NCI-H1092 (cell line): Measurements from ENCODE around the gene LPIN3.

ENCODE experiments used
- DNase-seq: peaks from one replicate; lab custom pipeline; 2025; lab: John Stamatoyannopoulos, UW

The LPIN3 gene

DNA sequence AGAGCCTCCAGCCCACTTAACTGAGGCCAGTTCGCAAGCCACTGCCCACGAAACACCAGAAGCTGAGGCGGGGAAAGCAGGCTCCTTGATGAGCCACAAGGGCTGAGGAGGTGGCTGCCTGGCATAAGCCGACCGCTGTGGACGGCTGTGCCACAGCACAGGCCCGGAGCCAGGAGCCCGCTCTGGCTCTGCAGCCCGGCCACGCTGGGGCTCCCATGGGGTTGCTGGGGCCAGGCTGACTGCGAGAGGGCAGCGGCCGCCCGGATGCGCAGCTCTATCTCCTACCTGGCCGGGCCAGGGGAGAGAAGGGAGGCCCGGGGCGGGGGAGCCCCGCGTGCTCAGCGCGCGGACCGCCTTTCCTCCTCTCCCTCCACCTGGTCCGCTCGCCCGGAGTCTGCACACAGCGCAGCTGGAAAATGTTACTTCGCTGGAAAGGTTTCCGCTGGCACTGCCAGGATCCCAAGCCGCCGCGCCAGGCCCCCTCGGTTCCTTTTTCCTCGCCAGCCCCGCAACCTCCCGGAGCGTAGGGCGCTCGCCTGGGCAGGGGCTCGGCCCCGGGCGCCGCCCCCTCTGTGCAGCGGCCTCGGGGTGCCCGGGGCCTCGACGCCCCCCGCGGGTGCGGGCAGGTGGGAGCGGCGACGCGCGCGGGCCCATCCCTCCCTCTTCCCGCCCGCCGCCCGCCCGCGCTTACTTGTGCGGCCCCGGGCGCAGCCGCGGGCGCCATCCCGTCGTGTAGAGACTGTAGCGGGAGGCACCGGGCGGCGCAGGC lies 25.3 kb downstream of the LPIN3 start:
- no peak for DNase-seq

DNA sequence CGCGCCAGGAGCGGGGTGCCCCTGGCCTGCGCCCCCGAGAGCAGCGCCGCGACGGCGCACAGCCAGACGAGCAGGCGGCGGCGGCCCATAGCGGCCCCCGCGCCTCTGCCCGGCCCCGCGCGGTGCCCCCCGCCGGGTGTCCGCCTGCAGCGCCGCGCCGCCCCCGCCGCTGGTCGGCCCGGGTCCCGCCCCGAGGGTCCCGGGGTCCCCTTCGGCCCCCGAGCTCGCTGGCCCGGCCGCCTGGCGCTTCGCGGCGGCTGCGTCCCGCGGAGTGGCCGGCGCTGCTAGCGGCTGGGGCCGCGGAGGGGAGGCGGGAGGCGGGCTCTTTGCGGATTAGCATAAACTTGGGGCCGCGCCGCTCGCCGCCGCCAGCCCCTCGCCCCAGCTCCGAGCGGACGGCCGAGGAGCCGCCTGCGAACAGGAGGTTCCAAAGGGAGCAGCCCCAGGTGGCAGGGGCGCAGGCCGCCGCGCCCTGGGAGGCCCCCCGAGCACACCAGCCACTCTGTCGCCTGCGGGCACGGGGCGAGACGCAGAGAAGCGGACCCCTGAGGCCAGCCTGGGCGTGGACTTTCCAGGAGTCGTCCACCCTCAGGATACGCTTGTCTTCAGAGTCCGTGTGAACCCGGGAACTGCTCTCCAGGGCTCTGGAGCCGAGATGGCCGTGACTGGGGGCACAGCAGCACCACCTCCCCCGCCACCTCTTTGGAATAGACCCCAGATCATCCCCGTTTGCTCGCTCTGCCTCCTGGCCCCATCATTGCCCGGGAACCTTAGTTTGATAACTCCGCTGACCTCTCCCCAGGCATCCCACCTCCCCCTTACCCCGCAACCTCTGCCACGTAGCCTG lies 26.1 kb downstream of the LPIN3 start, which contains the start of gene EMILIN3:
Gene EMILIN3 (minus strand): TSS at position 273 of the 847 bp plus-strand sequence. CDS start 184 bp downstream, at position 89.
- no peak for DNase-seq

DNA sequence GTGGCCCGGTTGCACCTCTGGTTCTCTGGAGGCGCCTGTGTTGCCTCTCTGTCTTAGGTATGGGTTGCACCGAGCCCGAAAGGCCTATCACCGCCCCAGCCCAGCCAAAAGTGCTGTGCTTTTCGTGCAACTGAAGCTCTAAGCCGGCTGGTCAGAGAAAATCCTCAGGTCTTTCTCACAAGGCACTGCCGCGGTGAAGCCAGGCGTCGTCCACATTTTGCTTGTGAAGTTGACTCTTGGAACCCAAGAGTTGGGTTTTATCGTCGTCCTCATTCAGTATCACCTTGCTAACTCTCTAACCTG lies 26.7 kb downstream of the LPIN3 start:
- no peak for DNase-seq

DNA sequence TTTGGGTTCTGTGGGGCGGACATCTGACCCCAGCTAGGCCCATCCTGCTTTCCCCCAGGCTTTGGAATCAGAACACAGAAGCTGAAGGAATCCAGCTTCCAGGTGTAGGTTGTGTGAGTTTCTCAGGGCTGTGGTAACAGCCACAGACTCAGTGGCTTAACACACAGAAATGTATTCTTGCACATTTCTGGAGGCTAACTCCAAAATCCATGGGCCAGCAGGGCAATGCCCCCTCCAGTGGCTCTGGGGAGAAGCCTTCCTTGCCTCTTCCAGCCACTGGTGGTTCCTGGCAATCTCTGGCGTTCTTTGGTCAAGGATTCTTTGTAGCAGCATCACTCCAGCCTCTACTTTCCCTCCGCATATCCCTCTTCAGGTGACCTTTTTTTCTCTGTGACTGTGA lies 27.3 kb downstream of the LPIN3 start:
- DNase-seq = no peak

DNA sequence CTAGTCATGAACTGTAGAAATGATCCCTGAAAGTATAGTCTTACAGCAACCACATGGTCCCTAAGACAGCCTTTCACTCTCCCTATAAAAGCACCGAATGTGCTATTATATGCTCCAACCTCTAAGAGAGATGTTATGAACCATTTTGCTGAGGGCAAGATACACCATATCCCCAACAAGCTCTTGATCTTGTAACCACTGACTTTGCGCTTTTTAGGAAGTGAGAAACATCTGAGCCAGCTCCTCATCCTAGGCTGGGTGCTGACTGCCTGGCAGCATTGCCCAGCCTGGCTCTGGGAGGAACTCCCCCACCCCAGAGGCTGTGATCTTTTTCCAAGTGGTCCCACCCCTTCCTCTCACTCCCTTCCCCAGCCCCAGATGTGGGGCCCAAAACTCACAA lies 29.1 kb downstream of the LPIN3 start:
- no peak for DNase-seq

DNA sequence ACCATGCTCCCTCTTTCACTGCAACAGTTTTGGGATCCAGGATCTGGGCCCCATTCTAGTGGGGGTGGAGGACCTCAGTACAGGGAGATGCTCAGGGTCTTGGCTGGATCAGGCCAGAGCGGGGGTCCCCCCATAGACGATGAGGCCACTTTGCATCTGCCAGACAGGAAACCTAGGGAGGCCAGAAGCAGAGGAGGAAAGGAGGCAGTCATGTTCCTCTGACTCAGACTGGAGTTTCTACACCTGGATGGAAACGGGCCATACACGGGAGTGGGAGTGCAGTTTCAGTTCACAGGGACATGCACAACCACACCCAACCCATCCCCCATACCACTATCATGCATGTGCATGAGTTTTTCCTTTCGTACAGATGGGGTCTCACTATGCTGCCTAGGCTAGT lies 29.6 kb downstream of the LPIN3 start:
- DNase-seq = no peak

DNA sequence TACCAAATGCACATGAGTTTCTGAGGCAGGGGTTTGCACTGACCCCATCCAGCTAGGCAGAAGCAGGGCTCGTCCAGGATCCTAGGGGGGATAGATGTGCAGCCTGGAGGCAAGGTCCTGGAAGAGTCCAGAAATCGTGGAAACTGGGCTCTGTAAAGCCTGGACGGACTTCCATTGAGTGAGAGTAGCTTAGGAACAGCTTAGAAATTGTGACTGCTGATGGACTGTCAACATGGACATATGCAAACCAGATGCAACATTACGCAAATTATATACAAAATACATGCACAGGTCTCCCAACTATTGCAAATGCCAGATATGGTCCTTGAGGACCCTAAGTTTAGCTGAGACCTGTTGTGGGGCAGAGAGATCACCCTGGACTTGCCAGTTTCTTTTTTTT lies 30.8 kb downstream of the LPIN3 start:
- DNase-seq = no peak

DNA sequence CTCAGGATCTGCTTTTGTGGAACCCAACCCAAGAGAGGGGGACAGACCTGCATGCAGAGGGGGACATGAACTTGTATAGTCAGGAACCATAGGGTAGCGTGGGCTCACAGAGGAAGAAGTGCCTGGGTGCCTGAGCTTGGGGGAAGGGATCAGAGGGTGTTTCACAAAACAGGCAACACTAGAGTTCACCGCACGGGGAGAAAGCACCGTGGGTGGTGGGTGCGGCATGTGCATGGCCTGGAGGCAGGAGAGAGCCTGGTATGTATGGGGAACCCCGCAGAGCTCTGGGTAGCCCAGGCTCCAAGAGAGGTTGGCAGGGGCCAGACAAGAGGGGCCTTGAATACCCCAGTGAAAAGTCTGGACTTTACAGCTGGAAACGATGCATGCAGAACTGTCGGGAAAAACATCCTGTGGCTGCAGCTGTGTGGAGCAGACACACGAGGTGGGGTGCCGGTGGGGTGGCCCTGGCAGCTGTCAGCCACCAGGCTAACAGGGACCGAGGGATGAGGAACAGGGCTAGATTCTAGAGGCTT lies 32.7 kb downstream of the LPIN3 start:
- no peak for DNase-seq

DNA sequence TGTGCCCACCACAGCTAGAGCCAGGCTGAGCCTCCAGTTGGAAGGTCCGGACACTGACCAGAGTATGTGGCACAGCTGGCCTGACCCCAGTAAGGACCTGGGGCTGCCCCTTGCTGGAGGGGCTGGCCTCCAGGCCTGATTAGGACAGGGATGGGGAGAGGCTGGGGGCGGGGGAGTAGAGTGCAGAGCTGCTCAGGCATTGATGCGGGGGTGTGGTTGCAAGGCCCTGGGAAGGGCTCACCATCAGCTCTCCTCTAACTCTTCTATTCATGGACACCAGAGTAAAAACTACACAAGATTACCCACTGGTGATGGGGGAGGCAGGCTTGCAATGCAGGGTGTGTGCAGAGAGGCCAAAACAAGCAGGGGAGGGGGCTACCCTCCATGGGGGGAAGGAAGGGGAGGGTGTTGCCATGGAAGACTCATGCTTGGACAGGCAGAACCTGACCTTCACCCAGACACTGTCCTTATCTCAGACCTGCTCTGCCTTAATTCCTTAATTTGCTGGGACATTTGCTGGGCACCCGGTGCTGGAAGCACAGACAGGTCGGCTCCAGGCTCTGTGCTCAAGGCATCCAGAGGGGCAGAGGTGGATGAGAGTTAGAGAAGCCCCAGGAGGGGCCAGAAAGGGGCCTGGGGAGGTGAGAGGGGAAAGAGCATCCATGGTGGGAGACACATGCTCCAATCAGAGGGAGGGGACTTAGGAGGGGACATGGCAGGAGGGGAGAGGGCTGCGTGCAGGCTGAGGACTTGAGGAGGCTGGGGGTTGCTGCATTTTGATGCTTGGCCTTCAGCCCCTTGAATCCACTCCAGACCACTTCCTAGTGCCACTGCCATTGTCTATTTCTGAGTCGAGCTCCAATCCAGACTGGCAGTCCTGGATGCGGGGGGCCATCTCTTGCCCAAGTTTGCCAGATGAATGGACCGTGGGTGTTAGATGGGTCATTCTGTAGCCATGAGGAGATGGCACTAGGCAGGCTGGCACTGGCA lies 33.6 kb downstream of the LPIN3 start:
- no peak for DNase-seq

DNA sequence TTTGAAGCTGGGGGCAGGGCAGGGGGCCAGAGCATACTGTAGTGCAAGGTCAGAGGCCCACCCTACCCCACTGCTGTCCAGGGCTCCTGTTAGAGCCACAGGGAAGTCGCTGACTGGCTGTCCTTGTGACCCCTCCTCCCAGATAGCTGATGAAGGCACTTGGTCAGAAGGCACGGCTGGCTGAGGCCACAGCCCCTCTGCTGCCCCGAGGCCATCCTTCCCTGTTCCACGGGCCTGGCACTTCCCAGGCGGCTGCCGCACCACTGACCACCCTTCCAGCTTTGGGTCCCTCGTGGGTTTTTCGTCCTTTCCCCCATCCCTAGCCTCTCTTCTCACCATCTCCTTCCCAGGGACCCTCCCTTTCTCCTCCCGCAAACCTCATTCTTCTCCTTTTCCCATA lies 35.2 kb downstream of the LPIN3 start:
- DNase-seq = no peak

DNA sequence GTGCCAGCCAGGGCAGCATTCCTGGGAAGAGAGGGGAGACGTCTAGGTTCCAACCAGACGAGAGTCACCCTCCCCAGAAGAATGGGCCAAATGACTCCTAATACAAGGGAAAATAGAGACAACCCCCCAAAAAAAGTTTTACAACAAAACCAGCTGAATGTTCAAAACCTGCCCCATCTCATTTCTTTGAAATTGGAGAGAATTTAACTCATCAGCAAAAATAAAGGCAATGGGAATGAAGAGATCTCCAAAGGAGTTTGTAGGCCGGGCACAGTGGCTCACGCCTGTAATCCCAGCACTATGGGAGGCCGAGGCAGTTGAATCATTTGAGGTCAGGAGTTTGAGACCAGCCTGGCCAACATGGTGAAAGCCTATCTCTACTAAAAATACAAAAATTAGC lies 35.7 kb downstream of the LPIN3 start:
- no peak for DNase-seq

DNA sequence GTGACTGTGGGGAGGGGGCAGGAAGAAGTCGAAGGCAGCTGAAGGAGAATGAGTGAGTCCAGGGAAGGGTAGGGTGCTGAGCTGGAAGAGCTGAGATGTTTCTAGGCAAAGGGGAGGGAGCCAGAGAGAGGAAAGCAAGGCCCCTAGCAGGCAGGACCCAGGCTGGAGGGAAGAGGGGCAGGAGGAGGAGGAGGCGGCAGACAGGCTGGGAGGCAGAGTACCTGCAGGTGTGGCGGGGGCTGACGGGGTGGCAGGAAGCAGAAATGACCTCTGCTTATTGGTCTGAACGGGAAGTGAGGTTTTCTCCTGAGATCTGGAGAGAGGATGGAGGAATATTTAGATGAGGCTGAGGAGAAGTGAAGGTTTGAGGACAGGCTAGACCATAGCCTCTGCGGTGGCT lies 36.7 kb downstream of the LPIN3 start:
- DNase-seq = no peak

DNA sequence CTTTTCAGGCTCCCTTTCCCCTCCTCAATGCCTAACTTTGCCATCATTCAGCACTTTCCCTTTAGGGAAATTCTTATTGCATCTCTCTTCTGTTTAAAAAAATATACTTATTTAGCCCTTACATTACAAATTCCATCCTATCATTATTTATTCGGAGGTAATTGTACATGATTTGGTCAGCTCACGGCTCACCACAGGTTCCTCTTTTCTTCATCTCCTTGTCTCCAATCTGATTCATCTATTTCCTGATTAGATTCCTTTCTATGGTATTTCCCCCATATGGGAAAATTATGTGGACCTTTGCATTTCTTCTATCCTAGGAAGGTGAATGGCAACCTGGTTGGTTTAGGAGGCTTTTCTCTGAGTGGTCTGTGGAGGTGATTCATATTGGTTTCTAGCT lies 38.9 kb downstream of the LPIN3 start:
- no peak for DNase-seq

DNA sequence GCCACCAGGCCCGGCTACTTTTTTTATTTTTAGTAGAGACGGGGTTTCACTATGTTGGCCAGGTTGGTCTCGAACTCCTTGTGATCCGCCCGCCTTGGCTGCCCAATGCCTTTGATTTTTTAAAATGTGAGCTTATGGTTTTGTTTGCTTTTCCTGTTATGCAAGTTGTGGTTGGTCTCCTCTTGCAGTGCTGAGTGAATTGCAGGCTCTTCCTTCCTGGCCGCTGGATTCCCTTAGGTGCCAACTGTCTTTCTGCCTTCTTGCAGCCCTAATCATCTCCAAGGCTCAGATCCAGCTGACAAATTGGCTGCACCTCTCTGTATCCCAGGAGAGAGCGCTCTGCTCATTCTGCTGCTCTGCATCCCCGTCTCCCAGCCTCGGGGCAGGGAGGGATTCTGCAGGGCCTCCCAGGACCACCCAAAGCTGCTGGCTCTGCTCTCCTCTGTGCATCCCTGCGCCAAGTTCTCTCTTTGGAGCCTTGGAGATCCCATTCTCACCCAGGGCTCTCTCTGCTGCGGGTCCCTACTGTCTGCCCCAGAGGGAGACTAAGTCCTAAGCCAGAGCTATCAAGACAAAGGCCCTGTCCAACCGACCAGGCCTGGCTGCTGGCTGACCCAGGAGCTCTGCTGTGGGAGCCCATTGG lies 40.1 kb downstream of the LPIN3 start:
- no peak for DNase-seq

DNA sequence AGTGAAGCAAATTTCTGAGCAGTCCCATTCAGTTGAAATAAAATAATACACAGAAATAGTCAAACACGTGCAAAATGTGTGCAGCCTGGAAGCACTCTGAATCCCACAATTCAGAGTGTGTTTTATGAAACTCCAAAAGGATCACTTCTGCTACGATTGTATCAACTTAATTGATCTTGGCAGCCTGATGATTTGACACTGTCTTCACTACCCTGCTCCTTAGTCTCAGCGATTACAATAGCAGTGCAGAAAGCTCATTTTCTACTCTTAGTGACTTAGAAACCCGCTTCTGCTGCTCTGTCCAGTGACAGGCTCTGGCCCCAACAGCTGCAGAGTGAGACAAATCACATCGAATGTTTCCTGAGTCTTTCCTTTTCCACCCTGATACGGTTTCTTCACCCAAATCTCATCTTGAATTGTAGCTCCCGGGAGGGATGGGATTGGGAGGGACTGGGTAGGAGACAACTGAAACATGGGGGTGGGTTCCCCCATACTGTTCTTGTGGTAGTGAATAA lies 42.2 kb downstream of the LPIN3 start:
- no peak for DNase-seq

DNA sequence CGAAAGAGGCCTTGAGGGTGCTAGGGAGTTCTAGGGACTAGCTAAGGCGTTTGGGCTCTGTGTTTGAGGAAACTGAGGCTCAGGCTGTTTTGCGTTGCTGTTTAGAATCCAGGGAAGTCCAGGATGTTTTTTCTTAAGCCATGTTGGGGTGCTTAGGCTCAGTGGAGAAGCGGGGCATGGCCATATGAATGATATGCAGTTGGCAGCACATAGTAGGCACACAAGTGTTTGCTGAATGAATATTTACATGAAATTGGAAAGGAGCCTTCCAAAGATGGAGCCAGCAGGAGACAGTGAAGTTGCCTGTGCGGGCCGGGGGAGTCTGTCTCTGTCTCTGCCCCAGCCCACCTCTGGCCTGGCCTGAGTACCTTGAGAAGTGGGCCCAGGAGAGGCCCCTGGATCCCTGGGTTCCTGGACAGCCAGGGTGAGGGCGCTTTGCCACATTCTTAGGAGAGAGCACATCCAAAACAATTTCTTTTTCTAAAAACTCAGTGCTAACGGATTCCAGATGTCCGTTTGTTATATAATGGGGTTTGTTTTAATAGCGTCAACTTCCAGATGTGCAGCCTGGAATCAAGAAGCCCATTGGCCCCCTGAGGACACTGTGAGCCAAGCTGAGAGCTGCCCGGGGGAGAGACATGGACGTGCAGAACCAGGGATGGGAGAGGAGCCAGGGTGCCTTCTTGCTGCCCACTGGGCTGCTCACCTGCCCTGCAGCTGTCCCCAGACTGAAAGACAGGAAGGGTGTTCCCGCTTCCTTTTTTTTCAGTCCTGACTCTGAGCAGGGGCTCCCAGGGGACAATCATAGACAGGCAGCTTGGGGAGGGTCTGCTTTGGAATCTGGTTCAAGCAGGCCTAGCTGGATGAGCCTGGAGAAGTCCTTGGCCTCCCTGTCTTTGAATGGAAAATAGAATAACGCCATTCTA lies 46.1 kb downstream of the LPIN3 start:
- no peak for DNase-seq

DNA sequence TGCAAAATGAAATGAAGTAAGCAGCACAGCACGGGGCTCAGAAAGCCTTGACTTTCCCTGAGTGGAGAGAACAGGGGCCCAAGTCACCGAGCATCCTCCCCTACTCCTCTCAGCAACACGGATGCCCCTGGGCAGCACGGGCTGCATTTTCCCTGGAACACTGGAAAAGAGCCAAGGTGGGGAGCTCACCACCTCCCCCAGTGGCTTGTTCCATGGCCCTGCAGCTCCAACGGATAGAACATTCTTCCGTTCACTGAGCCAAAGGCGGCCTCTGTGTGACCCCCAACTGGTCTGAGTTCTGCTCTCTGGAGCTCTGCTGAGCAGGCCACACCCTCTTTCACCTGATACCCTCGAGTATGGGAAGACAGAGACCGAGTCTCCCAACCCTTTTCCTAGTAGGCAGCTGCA lies 46.8 kb downstream of the LPIN3 start:
- DNase-seq = no peak

DNA sequence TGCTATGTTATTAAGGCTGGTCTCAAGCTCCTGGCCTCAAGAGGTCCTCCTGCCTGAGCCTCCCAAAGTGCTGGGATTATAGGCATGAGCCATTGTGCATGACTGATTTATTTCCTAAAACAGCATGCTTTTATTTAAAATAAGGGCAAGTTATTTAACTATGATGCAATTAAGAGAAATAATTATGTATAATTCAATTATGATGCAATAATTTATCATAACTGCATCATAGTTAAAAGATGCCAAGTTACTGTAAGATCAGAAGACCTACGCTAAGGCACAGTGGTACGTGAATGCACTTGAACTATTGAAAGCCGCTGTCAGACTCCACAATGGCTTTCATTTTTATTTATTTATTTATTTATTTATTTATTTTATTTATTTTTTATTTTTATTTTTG lies 50.3 kb downstream of the LPIN3 start:
- DNase-seq = no peak

DNA sequence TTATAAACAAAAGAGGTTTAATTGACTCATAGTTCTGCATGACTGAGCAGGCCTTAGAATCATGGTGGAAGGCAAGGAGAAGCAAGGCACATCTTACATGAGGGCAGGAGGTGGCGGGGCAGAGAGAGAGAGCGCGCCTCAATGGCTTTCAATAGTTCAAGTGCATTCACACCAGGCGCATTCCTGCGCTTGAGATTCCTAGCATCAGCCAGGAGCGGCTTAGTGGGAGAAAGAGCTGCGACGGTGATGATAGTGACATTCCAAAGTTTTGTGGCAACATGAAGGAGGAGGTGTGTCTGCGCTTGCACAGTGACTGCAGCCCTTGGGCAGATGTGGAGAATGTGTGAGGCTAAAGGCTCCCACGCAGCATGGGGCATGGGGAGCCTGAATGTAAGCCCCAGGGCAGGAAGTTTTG lies 51.0 kb downstream of the LPIN3 start:
- no peak for DNase-seq

DNA sequence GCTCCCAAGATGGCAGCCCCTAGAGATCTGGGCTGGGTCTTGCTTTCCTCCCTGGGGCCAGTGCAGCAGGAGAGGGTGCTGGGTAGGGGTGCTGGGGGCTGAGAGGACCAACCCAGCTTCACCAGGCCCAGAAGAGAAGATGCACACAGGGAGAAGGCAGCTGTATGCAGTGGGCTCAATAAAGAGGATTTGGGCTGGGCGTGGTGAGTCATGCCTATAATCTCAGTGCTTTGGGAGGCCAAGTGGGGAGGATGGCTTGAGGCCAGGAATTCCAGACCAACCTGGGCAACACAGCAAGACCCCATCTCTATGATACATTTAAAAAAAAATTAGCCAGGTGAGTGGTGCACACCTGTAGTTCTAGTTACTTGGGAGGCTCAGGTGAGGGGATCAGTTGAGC lies 51.7 kb downstream of the LPIN3 start:
- no peak for DNase-seq
